Parathyroid adenoma (tissue), 2 donors: ENCODE data around the gene KCNB1.

Experiments used
- H2AFZ ChIP-seq: fragments of 300-600 bp; sonication (generic); one replicate; pipeline ENCODE4 v1.7.0; 2017; ENCODE audit warnings: antibody characterized with exemption, mild to moderate bottlenecking
- H3K27ac ChIP-seq: fragments of 300-600 bp; sonication (generic); one replicate; pipeline ENCODE4 v1.7.0; 2017
- H3K27me3 ChIP-seq: fragments of 300-600 bp; sonication (generic); one replicate; pipeline ENCODE4 v1.7.0; 2017; ENCODE audit warnings: low read length; ENCODE audit not compliant: control insufficient read depth, insufficient read depth
- H3K36me3 ChIP-seq: fragments of 300-600 bp; sonication (generic); one replicate; pipeline ENCODE4 v1.7.0; 2017; ENCODE audit warnings: low read length; ENCODE audit not compliant: control insufficient read depth, insufficient read depth
- H3K4me1 ChIP-seq: fragments of 300-600 bp; sonication (generic); one replicate; pipeline ENCODE4 v1.7.0; 2017; ENCODE audit warnings: control low read depth
- H3K4me2 ChIP-seq: fragments of 300-600 bp; sonication (generic); one replicate; pipeline ENCODE4 v1.7.0; 2017; ENCODE audit warnings: low read length
- H3K4me3 ChIP-seq: fragments of 300-600 bp; sonication (generic); one replicate; pipeline ENCODE4 v1.7.0; 2017; ENCODE audit warnings: low read depth, low read length
- H3K79me2 ChIP-seq: fragments of 300-600 bp; sonication (generic); one replicate; pipeline ENCODE4 v1.7.0; 2017; ENCODE audit warnings: control low read depth
- H3K9ac ChIP-seq: fragments of 300-600 bp; sonication (generic); one replicate; pipeline ENCODE4 v1.7.0; 2017; ENCODE audit warnings: mild to moderate bottlenecking
- H3K9me3 ChIP-seq: fragments of 300-600 bp; sonication (generic); one replicate; pipeline ENCODE4 v1.7.0; 2017; ENCODE audit warnings: low read length; ENCODE audit not compliant: control insufficient read depth
- CTCF ChIP-seq: fragments of 300-600 bp; sonication (generic); IDR thresholded peaks from one replicate; pipeline ENCODE4 v1.7.0; 2017; ENCODE audit warnings: antibody characterized with exemption, mild to moderate bottlenecking
- donor health status: primary hyperparathyroidism.

The KCNB1 gene

DNA sequence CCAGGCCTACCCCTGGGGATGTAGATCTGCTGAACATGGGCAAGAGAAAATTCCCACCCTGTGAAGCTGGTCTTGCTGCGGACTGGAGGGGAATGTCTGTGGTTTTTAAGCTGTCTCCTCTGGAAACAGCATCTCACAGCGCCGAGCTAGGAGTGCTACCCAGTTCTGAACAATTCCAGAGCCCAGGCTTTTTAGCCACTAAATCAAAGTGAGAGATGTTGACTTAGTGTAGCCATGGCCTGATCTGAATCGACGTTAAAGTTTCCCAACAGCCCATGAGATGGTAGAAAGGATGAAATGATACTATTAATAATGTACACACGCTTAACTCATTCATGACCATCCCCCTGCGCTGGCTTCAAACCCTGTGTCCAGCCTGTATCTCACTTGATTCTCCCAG is 63.7 kb downstream of the KCNB1 start:
- no peak overlapping the region for H3K9ac ChIP-seq
- no peak overlapping the region for H3K4me2 ChIP-seq
- no peaks in the 10 kb centered on the region for H3K9me3 ChIP-seq
- no peaks in the 10 kb centered on the region for H3K79me2 ChIP-seq
- H3K4me1 ChIP-seq, result no peaks in the 10 kb centered on the region
- no peaks in the 10 kb centered on the region for H3K36me3 ChIP-seq
- no peak for TF ChIP-seq CTCF
- no peak overlapping the region for H3K27ac ChIP-seq
- H3K27me3 ChIP-seq, result no peaks in the 10 kb centered on the region
- H2AFZ ChIP-seq, result no peak overlapping the region
- no peak overlapping the region for H3K4me3 ChIP-seq

DNA sequence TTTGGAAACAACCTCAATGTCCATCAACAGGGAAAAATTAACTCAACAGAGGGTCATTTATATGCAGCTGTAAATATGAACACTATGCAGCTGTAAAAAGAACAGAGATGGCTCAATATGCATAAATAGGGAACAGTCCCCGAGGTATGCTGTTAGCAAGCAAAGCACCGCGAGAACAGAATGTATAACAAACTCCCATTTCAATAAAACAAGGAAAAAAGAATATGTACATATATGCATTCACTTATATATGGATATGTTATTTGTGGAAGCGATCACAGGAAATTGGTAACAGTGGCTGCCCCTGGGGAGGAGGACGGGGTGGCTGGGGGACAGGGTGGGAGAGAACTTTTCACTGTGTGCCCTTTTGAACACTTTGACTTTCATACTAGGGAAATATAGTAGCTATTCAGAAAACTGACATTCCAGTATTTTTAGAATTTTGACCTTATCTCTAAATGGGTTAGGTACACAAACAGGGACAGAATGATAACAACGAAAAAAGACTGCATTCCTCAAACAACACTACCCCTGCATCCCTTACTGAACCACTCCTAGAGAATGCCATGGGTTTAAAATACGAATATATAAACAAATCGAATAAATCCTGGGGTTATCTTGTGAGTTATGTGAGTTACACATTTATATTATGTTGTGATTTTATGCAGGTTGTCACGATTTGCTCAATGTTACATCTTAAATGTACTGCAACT is 64.5 kb downstream of the KCNB1 start:
- Histone ChIP-seq H3K4me1 (no peaks in the 10 kb centered on the region), H3K79me2 (no peaks in the 10 kb centered on the region), H2AFZ (no peak overlapping the region), H3K4me3 (no peak overlapping the region), H3K27me3 (no peaks in the 10 kb centered on the region), H3K9ac (no peak overlapping the region), H3K36me3 (no peaks in the 10 kb centered on the region), H3K9me3 (no peaks in the 10 kb centered on the region), H3K4me2 (no peak overlapping the region), H3K27ac (no peak overlapping the region)
- TF ChIP-seq CTCF, result no peak

DNA sequence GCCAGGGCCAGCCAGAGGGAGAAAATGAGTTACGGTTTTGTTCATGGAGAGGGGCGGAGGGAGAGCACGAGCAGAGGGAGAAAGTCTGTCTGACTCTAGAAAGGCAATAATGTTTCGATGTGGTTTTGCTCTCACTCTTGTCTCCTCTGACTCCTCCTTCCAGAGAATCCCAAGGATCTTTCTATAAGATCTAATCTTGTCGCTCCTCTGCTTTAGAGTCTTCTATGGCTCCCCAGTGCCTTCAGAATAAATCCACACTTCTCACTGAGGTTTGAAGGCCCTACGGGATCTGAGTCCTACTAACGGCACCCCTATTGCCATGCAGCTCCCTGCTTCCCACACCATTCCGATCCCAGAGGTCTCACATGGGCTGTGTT is 66.8 kb downstream of the KCNB1 start:
- H2AFZ ChIP-seq, result no peak overlapping the region
- TF ChIP-seq CTCF, result no peak
- no peak overlapping the region for H3K27ac ChIP-seq
- no peak overlapping the region for H3K4me3 ChIP-seq
- no peaks in the 10 kb centered on the region for H3K36me3 ChIP-seq
- no peak overlapping the region for H3K9ac ChIP-seq
- no peaks in the 10 kb centered on the region for H3K27me3 ChIP-seq
- H3K9me3 ChIP-seq, result no peaks in the 10 kb centered on the region
- no peak overlapping the region for H3K4me2 ChIP-seq
- no peaks in the 10 kb centered on the region for H3K79me2 ChIP-seq
- H3K4me1 ChIP-seq, result no peaks in the 10 kb centered on the region

DNA sequence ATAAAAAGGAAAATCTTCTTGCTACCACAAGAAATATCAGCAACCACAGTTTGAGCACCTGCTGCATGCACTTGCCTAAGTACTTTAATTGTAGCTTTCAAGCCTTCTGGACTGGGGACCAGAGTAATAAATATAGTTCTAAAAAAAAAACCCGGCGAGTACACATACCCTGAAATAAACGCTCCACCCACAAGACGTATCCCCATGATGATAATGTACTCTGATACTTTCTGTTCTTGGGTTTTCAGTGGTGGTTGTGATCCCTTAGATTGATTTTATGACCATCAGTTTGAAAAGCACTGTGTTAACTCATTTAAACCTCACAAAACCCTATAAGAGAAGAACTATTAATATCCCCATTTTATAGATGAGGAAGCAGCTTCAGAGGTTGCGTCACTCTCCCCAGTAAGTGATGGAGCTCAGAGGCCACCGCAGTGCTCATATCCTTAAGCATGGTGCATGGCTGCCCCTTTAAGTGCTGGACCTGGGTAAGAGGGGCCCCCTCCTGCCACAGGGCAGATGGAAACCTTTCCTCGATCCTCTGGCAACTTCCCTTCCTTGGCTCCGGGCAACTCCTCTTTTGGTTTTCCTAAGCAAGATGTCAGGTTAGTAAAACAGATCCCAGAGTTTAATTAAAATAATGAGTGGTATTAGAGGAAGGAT is 67.3 kb downstream of the KCNB1 start:
- no peak overlapping the region for H3K4me2 ChIP-seq
- no peaks in the 10 kb centered on the region for H3K36me3 ChIP-seq
- no peaks in the 10 kb centered on the region for H3K4me1 ChIP-seq
- no peak overlapping the region for H3K9ac ChIP-seq
- no peaks in the 10 kb centered on the region for H3K27me3 ChIP-seq
- no peak overlapping the region for H3K4me3 ChIP-seq
- H3K27ac ChIP-seq, result no peak overlapping the region
- no peaks in the 10 kb centered on the region for H3K79me2 ChIP-seq
- H3K9me3 ChIP-seq, result no peaks in the 10 kb centered on the region
- no peak for TF ChIP-seq CTCF
- no peak overlapping the region for H2AFZ ChIP-seq

GRCh38 chr20:49413677-49414076 is 68.8 kb downstream of the KCNB1 start:
- H2AFZ ChIP-seq, result no peak overlapping the region
- no peaks in the 10 kb centered on the region for H3K4me1 ChIP-seq
- H3K9ac ChIP-seq, result no peak overlapping the region
- no peak overlapping the region for H3K27ac ChIP-seq
- no peak for TF ChIP-seq CTCF
- no peak overlapping the region for H3K4me3 ChIP-seq
- no peaks in the 10 kb centered on the region for H3K36me3 ChIP-seq
- H3K4me2 ChIP-seq, result no peak overlapping the region
- no peaks in the 10 kb centered on the region for H3K79me2 ChIP-seq
- no peaks in the 10 kb centered on the region for H3K27me3 ChIP-seq
- no peaks in the 10 kb centered on the region for H3K9me3 ChIP-seq
